IMR-90 (cell line): ENCODE data around the gene MRM2. TPM values are rescaled to one million over a fixed set of nuclear protein-coding genes. Genes with fewer than 3 reads are reported as not detected.

Source experiments
- ATAC-seq: fragments of 200-7000 bp; cut with Tn5 transposase; 2 replicates; pipeline ENCODE4 v1.9.1; 2020; ENCODE audit warnings: low read depth, mild to moderate bottlenecking, moderate library complexity
- BruUV-seq: library from RNA; stranded (reverse); fragments of 400-500 nt; replicated peaks from 2 replicates; lab custom pipeline; 2021; lab: Mats Ljungman, UMichigan
- CTCF ChIA-PET: fragments of 300-600 bp; formaldehyde crosslinking; extraction: SDS; loops from one replicate; lab custom pipeline; 2021; ENCODE audit warnings: antibody characterized with exemption; lab: Yijun Ruan, JAX
- POLR2A ChIA-PET: fragments of 300-600 bp; sonication (Branson Sonifier 250); formaldehyde crosslinking; loops from one replicate; lab custom pipeline; 2022; ENCODE audit warnings: antibody characterized with exemption; ENCODE audit not compliant: unreplicated experiment; lab: Charles Lee
- DNase-seq: peaks from one replicate; pipeline ENCODE4 v3.0.0; 2013
- H2AFZ ChIP-seq: replicated peaks from 2 replicates; pipeline ENCODE3; 2013; ENCODE audit warnings: low read length, mild to moderate bottlenecking; ENCODE audit not compliant: poor library complexity
- H2AK5ac ChIP-seq: 2 replicates; pipeline ENCODE4 v1.6.1; 2013; ENCODE audit warnings: low read depth, low read length, inconsistent platforms
- H2AK9ac ChIP-seq: replicated peaks from 2 replicates; pipeline ENCODE3; 2013; ENCODE audit warnings: mild to moderate bottlenecking, low read depth, low read length, moderate library complexity; ENCODE audit not compliant: poor library complexity
- H2BK120ac ChIP-seq: 2 replicates; pipeline ENCODE4 v1.6.1; 2013; ENCODE audit warnings: low read depth, low read length, inconsistent platforms
- H2BK15ac ChIP-seq: 3 replicates; pipeline ENCODE4 v1.6.1; 2013; ENCODE audit warnings: low read depth, low read length, inconsistent platforms
- H2BK20ac ChIP-seq: 2 replicates; pipeline ENCODE4 v1.6.1; 2013; ENCODE audit warnings: low read depth, mild to moderate bottlenecking, inconsistent platforms, low read length, moderate library complexity
- H2BK5ac ChIP-seq: 2 replicates; pipeline ENCODE4 v1.6.1; 2013; ENCODE audit warnings: mild to moderate bottlenecking, low read depth, low read length, inconsistent platforms; ENCODE audit not compliant: poor library complexity, severe bottlenecking
- H3K14ac ChIP-seq: replicated peaks from 2 replicates; pipeline ENCODE4 v1.6.1; 2013; ENCODE audit warnings: low read depth, low read length, inconsistent platforms
- H3K18ac ChIP-seq: 2 replicates; pipeline ENCODE4 v1.6.1; 2013; ENCODE audit warnings: low read depth, low read length, control low read depth
- H3K23ac ChIP-seq: 2 replicates; pipeline ENCODE4 v1.6.1; 2013; ENCODE audit warnings: low read depth, low read length, inconsistent platforms
- H3K27ac ChIP-seq: 2 replicates; pipeline ENCODE4 v1.5.1; 2013; ENCODE audit warnings: mild to moderate bottlenecking, control low read depth, low read length; ENCODE audit not compliant: insufficient read depth
- H3K27me3 ChIP-seq: 2 replicates; pipeline ENCODE4 v1.6.1; 2013; ENCODE audit warnings: low read length; ENCODE audit not compliant: control insufficient read depth, insufficient read depth
- H3K36me3 ChIP-seq: 2 replicates; pipeline ENCODE4 v1.6.1; 2013; ENCODE audit warnings: low read length, mixed read lengths; ENCODE audit not compliant: control insufficient read depth, insufficient read depth
- H3K4ac ChIP-seq: 2 replicates; pipeline ENCODE4 v1.6.1; 2013; ENCODE audit warnings: low read depth, low read length, inconsistent platforms
- H3K4me1 ChIP-seq: 2 replicates; pipeline ENCODE4 v1.6.1; 2013; ENCODE audit warnings: low read length, mixed read lengths; ENCODE audit not compliant: control insufficient read depth, insufficient read depth
- H3K4me2 ChIP-seq: 2 replicates; pipeline ENCODE4 v1.6.1; 2013; ENCODE audit warnings: low read depth, mild to moderate bottlenecking, control low read depth, low read length, moderate library complexity
- H3K4me3 ChIP-seq: 2 replicates; pipeline ENCODE4 v1.5.1; 2013; ENCODE audit warnings: low read depth, mild to moderate bottlenecking, control low read depth, low read length, moderate library complexity; ENCODE audit not compliant: insufficient read depth
- H3K56ac ChIP-seq: 2 replicates; pipeline ENCODE4 v1.6.1; 2013; ENCODE audit warnings: low read length, inconsistent platforms; ENCODE audit not compliant: insufficient read depth; ENCODE audit errors: extremely low read depth
- H3K79me1 ChIP-seq, 2 experiments: 2 replicates each; pipeline ENCODE4 v1.6.1; 2013; ENCODE audit warnings: low read length in 2 of 2, inconsistent platforms in 1 of 2, low read depth in 1 of 2
- H3K9ac ChIP-seq: 2 replicates; pipeline ENCODE4 v1.6.1; 2013; ENCODE audit warnings: low read depth, low read length, control low read depth
- H3K9me1 ChIP-seq: 2 replicates; pipeline ENCODE4 v1.6.1; 2013; ENCODE audit warnings: low read length, inconsistent platforms; ENCODE audit not compliant: insufficient read depth
- H3K9me3 ChIP-seq: 2 replicates; pipeline ENCODE4 v1.6.1; 2013; ENCODE audit warnings: low read length; ENCODE audit not compliant: control insufficient read depth, insufficient read depth
- H4K20me1 ChIP-seq: 2 replicates; pipeline ENCODE4 v1.6.1; 2013; ENCODE audit warnings: low read length, inconsistent platforms; ENCODE audit not compliant: insufficient read depth
- H4K5ac ChIP-seq: 2 replicates; pipeline ENCODE4 v1.6.1; 2013; ENCODE audit warnings: mild to moderate bottlenecking, low read depth, low read length, control low read depth
- H4K8ac ChIP-seq, 2 experiments: 2 replicates each; pipeline ENCODE4 v1.6.1; 2013; ENCODE audit warnings: low read depth in 2 of 2, low read length in 2 of 2, control low read depth in 1 of 2, inconsistent platforms in 1 of 2
- H4K91ac ChIP-seq: 2 replicates; pipeline ENCODE4 v1.6.1; 2013; ENCODE audit warnings: low read depth, low read length, inconsistent platforms; ENCODE audit not compliant: insufficient read depth
- BHLHE40 ChIP-seq: fragments of 150-350 bp; IDR thresholded peaks from 2 replicates; pipeline ENCODE4 v1.6.1; 2016; ENCODE audit warnings: mild to moderate bottlenecking, low read depth, low read length
- CEBPB ChIP-seq: IDR thresholded peaks from 2 replicates; pipeline ENCODE4 v1.6.1; 2012; ENCODE audit warnings: low read depth, low read length, improper control_type of control experiment
- CHD1 ChIP-seq: IDR thresholded peaks from 2 replicates; pipeline ENCODE4 v1.6.1; 2012; ENCODE audit warnings: low read depth, low read length, improper control_type of control experiment
- FOS ChIP-seq: fragments of 150-350 bp; IDR thresholded peaks from 2 replicates; pipeline ENCODE4 v1.6.1; 2016; ENCODE audit warnings: low read depth, low read length
- MAFK ChIP-seq: IDR thresholded peaks from 2 replicates; pipeline ENCODE4 v1.6.1; 2012; ENCODE audit warnings: low read depth, low read length, improper control_type of control experiment
- MAZ ChIP-seq: IDR thresholded peaks from 2 replicates; pipeline ENCODE4 v1.6.1; 2012; ENCODE audit warnings: low read depth, mild to moderate bottlenecking, low read length, improper control_type of control experiment, moderate library complexity, borderline replicate concordance
- MXI1 ChIP-seq: IDR thresholded peaks from 2 replicates; pipeline ENCODE4 v1.6.1; 2012; ENCODE audit warnings: low read depth, mild to moderate bottlenecking, low read length, moderate library complexity, borderline replicate concordance
- NFE2L2 ChIP-seq: fragments of 150-350 bp; IDR thresholded peaks from 2 replicates; pipeline ENCODE4 v1.6.1; 2016; ENCODE audit warnings: low read depth, mild to moderate bottlenecking, low read length
- POLR2A ChIP-seq: IDR thresholded peaks from 2 replicates; pipeline ENCODE4 v1.6.1; 2012; ENCODE audit warnings: mild to moderate bottlenecking, low read depth, low read length
- RAD21 ChIP-seq: IDR thresholded peaks from 2 replicates; pipeline ENCODE4 v1.6.1; 2012; ENCODE audit warnings: low read length, improper control_type of control experiment
- RCOR1 ChIP-seq: IDR thresholded peaks from 2 replicates; pipeline ENCODE4 v1.6.1; 2012; ENCODE audit warnings: mild to moderate bottlenecking, low read length, improper control_type of control experiment; ENCODE audit not compliant: insufficient replicate concordance
- RFX5 ChIP-seq: IDR thresholded peaks from 2 replicates; pipeline ENCODE4 v1.8.0; 2012; ENCODE audit warnings: low read depth, mild to moderate bottlenecking, low read length, moderate library complexity
- SMC3 ChIP-seq: fragments of 150-350 bp; IDR thresholded peaks from 2 replicates; pipeline ENCODE4 v1.6.1; 2016; ENCODE audit warnings: low read depth, mild to moderate bottlenecking, antibody characterized with exemption, low read length, moderate library complexity
- WGBS, 2 experiments: methylation state at CpG; one replicate each; pipeline versions ENCODE4 v1.1.5 to v1.1.7; 2013; ENCODE audit warnings: missing lambda C conversion rate in 2 of 2; ENCODE audit not compliant: insufficient read length in 1 of 2; ENCODE audit errors: extremely low coverage in 2 of 2; 5-methylcytosine and 5-hydroxymethylcytosine counted together
- dilution Hi-C: fragments of 300-500 bp; cut with HindIII; formaldehyde crosslinking; loops from one replicate; pipeline ENCODE4 v1.14.3; 2018; ENCODE audit warnings: low sequenced_read_pairs; ENCODE audit not compliant: unreplicated experiment
- in situ Hi-C: fragments of 300-500 bp; cut with MboI; formaldehyde crosslinking; loops from 3 replicates; pipeline ENCODE4 v1.14.3; 2019; ENCODE audit warnings: low sequenced_read_pairs, inconsistent platforms, mixed read lengths
- intact Hi-C: fragments of 100-400 bp; cut with micrococcal nuclease; formaldehyde crosslinking; loops from 2 replicates; pipeline ENCODE4 v1.10.0; 2022
- polyA plus RNA-seq, 3 experiments: library from polyadenylated mRNA; depleted of rRNA; stranded (reverse); fragments of >200 nt; gene quantifications; 2 replicates each; pipeline ENCODE4 v1.2.3, GENCODE V29; 2012; ENCODE audit warnings: low replicate concordance in 1 of 3
- total RNA-seq: library from RNA; depleted of rRNA; stranded (reverse); fragments of >200 nt; gene quantifications from 2 replicates; pipeline ENCODE4 v1.2.3, GENCODE V29; 2012
- TF ChIP-seq, protein P1 (sequence below): fragments of 150-350 bp; IDR thresholded peaks from 2 replicates; pipeline ENCODE4 v1.6.1; 2017; ENCODE audit warnings: mild to moderate bottlenecking, antibody characterized with exemption, low read length, low read depth
- TF ChIP-seq, protein P2 (sequence below): conservative IDR thresholded peaks from 2 replicates; pipeline ENCODE4 v1.5.1; 2012; ENCODE audit warnings: mild to moderate bottlenecking, low read depth, low read length, improper control_type of control experiment
- TF ChIP-seq, protein P3 (sequence below): fragments of 150-350 bp; IDR thresholded peaks from 2 replicates; pipeline ENCODE4 v1.6.1; 2016; ENCODE audit warnings: low read depth, mild to moderate bottlenecking, low read length, moderate library complexity, borderline replicate concordance

MRM2 gene
- total and polyA plus RNA-seq, 2 of the 4 experiments (the other 2 are of a cell fraction) = 19.1 to 23.8 TPM

DNA sequence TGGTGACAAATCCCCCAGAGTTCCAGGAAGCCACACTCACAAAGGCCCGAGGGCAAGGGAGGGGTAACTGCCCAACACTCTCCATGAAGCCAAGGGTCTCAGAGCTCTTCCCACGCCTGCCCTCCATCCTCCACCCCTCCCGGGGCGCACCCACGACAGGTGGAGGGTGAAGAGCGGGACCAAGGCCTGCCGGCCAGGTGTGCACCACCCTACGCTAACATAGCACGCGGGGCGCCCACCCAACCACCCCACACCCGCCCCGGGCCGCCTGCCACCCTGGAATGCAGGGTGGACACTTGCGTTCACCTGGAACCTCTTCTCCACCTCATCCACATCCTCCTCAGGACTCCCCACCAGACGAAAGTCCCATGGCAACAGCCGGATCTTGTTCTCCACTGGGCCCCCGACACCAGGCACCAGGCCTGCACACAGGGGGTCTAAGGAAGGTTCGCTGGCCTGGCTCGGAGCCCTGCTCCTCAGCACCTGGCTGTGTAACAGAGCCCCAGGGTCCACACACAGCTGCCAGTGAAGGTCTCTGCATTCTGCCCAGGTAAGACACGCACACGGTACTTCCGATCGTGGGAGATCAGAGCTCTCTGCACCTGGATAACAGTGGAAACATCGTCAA lies 41.9 kb downstream of the MRM2 start:
- Histone ChIP-seq H4K20me1 (peaks cover 4% of the 10 kb centered on the region), H3K9ac (no peak overlapping the region), H3K4me3 (no peak overlapping the region), H3K4me2 (no peak overlapping the region), H2BK20ac (no peak overlapping the region), H3K9me3 (no peaks in the 10 kb centered on the region), H3K27me3 (no peaks in the 10 kb centered on the region), H3K27ac (no peak overlapping the region), H2AK5ac (0 out of 2 replicates have a peak overlapping the region, but pooled peaks have one; percentile 31), H3K79me1 (peaks cover 0 to 32% of the 10 kb centered on the region in 2 experiments), H3K14ac (no peak overlapping the region), H2AK9ac (no peak overlapping the region), H3K56ac (no peak overlapping the region), H4K8ac (no peak overlapping the region), H3K4ac (no peak overlapping the region), H3K9me1 (peaks cover 9% of the 10 kb centered on the region), H2BK5ac (no peak overlapping the region), H3K36me3 (peaks cover 21% of the 10 kb centered on the region), H2AFZ (no peak overlapping the region), H3K18ac (no peak overlapping the region), H4K91ac (no peak overlapping the region), H3K4me1 (peaks cover 12% of the 10 kb centered on the region), H4K5ac (no peak overlapping the region), H3K23ac (no peak overlapping the region), H2BK120ac (no peak overlapping the region), H2BK15ac (no peak overlapping the region)
- WGBS, 2 experiments = 98% methylated on average over 10 of the region's 25 CpGs; no CpG with 5 or more reads in 1 of the 2 experiments
- TF ChIP-seq FOS (no peak), CEBPB (no peak), SMC3 (no peak), MAZ (no peak), RFX5 (no peak), CHD1 (no peak), RAD21 (no peak), BHLHE40 (no peak), RCOR1 (no peak), NFE2L2 (no peak), MXI1 (no peak), MAFK (no peak), POLR2A (no peak)
- TF ChIP-seq, protein P1, sequence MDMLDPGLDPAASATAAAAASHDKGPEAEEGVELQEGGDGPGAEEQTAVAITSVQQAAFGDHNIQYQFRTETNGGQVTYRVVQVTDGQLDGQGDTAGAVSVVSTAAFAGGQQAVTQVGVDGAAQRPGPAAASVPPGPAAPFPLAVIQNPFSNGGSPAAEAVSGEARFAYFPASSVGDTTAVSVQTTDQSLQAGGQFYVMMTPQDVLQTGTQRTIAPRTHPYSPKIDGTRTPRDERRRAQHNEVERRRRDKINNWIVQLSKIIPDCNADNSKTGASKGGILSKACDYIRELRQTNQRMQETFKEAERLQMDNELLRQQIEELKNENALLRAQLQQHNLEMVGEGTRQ = no peak
- TF ChIP-seq, protein P2, sequence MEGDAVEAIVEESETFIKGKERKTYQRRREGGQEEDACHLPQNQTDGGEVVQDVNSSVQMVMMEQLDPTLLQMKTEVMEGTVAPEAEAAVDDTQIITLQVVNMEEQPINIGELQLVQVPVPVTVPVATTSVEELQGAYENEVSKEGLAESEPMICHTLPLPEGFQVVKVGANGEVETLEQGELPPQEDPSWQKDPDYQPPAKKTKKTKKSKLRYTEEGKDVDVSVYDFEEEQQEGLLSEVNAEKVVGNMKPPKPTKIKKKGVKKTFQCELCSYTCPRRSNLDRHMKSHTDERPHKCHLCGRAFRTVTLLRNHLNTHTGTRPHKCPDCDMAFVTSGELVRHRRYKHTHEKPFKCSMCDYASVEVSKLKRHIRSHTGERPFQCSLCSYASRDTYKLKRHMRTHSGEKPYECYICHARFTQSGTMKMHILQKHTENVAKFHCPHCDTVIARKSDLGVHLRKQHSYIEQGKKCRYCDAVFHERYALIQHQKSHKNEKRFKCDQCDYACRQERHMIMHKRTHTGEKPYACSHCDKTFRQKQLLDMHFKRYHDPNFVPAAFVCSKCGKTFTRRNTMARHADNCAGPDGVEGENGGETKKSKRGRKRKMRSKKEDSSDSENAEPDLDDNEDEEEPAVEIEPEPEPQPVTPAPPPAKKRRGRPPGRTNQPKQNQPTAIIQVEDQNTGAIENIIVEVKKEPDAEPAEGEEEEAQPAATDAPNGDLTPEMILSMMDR = no peak
- TF ChIP-seq, protein P3, sequence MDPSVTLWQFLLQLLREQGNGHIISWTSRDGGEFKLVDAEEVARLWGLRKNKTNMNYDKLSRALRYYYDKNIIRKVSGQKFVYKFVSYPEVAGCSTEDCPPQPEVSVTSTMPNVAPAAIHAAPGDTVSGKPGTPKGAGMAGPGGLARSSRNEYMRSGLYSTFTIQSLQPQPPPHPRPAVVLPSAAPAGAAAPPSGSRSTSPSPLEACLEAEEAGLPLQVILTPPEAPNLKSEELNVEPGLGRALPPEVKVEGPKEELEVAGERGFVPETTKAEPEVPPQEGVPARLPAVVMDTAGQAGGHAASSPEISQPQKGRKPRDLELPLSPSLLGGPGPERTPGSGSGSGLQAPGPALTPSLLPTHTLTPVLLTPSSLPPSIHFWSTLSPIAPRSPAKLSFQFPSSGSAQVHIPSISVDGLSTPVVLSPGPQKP = no peak
- POLR2A ChIA-PET = no interaction called here
- intact Hi-C loops (loop anchor here (10.0 kb wide), 1 partner anchor 95 kb away; no protein-coding TSS in a partner anchor), dilution Hi-C loops (no loop called here), in situ Hi-C loops (loop anchor here (10.0 kb wide), 1 partner anchor 625 kb away; the partner anchor contains the start of gene PSMG3)
- ATAC-seq (no peak), DNase-seq (no peak)
- no TSS peak for BruUV-seq
- CTCF ChIA-PET = no interaction called here
